DMS53 (cell line): ENCODE results near the gene MRPL58.
"Not testable (repeated sequence)": the region's sequence is repeated elsewhere in the genome, so short reads cannot be mapped to it uniquely, and the experiment has no call there.

Experiments
- DNase-seq: peaks from one replicate; lab custom pipeline; 2025; lab: John Stamatoyannopoulos, UW

The MRPL58 gene

GRCh38 chr17:74987418-74987908, 25.0 kb upstream of the MRPL58 start, which contains the start of gene CDR2L:
Gene CDR2L (plus strand): TSS chr17:74987632. CDS start chr17:74988044, 412 bp downstream.
- DNase-seq = peak; percentile 97

GRCh38 chr17:74987909-74988711, 24.4 kb upstream of the MRPL58 start:
- peak; percentile 76 for DNase-seq

- DNase-seq = no peak
Measured at GRCh38 chr17:74990581-74991105, 21.8 kb upstream of the MRPL58 start.

GRCh38 chr17:74992223-74992622, 20.2 kb upstream of the MRPL58 start:
- DNase-seq = no peak

- DNase-seq = no peak
Measured at GRCh38 chr17:74994440-74994839, 18.0 kb upstream of the MRPL58 start.

GRCh38 chr17:74995847-74996246, 16.6 kb upstream of the MRPL58 start:
- no peak for DNase-seq

- no peak for DNase-seq
Measured at GRCh38 chr17:74998783-74999182, 13.7 kb upstream of the MRPL58 start.

- no peak for DNase-seq
Measured at GRCh38 chr17:74999523-74999922, 12.9 kb upstream of the MRPL58 start.

- DNase-seq = no peak
Measured at GRCh38 chr17:75001915-75002843, 10.3 kb upstream of the MRPL58 start.

- no peak for DNase-seq
Measured at GRCh38 chr17:75003070-75003956, 9.2 kb upstream of the MRPL58 start.

GRCh38 chr17:75003957-75004355, 8.5 kb upstream of the MRPL58 start:
- no peak for DNase-seq

GRCh38 chr17:75004371-75004770, 8.1 kb upstream of the MRPL58 start:
- no peak for DNase-seq

- DNase-seq = no peak
Measured at GRCh38 chr17:75005291-75005690, 7.2 kb upstream of the MRPL58 start.

- not testable (repeated sequence) for DNase-seq
Measured at GRCh38 chr17:75006084-75006483, 6.4 kb upstream of the MRPL58 start.

- peak; percentile 58 for DNase-seq
Measured at GRCh38 chr17:75006653-75007052, 5.8 kb upstream of the MRPL58 start.

GRCh38 chr17:75008373-75008772, 4.1 kb upstream of the MRPL58 start:
- peak; percentile 83 for DNase-seq

GRCh38 chr17:75009139-75009724, 3.2 kb upstream of the MRPL58 start:
- DNase-seq = peak; percentile 60

- peak; percentile 96 for DNase-seq
Measured at GRCh38 chr17:75010683-75011400, 1.6 kb upstream of the MRPL58 start.

GRCh38 chr17:75011401-75012095, 922 bp upstream of the MRPL58 start:
- peak; percentile 81 for DNase-seq

- DNase-seq = no peak
Measured at GRCh38 chr17:75012096-75012345, 449 bp upstream of the MRPL58 start.
